GM18498 (cell line): Measurements from ENCODE around the gene AMZ1.
"Not testable (repeated sequence)": the region's sequence is repeated elsewhere in the genome, so short reads cannot be mapped to it uniquely, and the experiment has no call there.

Experiments used
- ATAC-seq: cut with Tn5 transposase; IDR thresholded peaks from one replicate; pipeline ENCODE4 v1.9.1; 2021; ENCODE audit warnings: mild to moderate bottlenecking, moderate library complexity; ENCODE audit not compliant: unreplicated experiment

Gene AMZ1

DNA sequence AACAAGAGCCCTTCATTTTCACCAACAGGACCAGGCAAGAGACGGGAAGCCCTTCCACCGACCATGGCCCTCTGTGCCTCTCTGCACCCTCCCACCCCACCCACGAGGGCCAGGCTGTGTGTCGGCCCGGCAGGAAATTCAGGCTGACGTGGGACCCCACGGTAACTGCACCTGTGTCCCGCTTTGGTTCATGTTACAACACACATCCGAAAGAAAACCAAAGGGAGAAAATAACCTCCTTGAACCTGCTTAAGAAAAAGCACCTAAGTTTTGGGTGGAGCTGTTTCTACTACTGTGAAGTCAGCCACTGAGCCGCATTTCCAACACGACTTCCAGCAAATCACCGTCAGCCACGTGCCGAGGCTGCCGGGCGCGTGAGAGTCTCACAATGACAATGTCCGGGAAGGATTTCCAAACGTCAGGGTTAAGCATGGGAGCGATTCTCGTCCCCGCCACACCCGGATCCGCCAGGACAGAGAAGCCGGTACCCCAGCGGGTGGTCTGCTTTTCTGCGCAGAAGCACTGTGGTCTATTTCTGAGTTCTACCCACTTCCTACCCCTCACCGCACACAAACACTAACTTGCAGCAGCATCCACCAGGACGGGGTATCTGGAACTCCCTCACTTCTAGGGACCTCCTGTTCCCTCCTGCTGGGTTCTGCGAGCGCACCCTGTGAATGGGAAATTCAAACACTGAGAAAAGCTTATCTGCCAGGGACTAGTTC, 36.6 kb downstream of the AMZ1 start:
- no peak for ATAC-seq

DNA sequence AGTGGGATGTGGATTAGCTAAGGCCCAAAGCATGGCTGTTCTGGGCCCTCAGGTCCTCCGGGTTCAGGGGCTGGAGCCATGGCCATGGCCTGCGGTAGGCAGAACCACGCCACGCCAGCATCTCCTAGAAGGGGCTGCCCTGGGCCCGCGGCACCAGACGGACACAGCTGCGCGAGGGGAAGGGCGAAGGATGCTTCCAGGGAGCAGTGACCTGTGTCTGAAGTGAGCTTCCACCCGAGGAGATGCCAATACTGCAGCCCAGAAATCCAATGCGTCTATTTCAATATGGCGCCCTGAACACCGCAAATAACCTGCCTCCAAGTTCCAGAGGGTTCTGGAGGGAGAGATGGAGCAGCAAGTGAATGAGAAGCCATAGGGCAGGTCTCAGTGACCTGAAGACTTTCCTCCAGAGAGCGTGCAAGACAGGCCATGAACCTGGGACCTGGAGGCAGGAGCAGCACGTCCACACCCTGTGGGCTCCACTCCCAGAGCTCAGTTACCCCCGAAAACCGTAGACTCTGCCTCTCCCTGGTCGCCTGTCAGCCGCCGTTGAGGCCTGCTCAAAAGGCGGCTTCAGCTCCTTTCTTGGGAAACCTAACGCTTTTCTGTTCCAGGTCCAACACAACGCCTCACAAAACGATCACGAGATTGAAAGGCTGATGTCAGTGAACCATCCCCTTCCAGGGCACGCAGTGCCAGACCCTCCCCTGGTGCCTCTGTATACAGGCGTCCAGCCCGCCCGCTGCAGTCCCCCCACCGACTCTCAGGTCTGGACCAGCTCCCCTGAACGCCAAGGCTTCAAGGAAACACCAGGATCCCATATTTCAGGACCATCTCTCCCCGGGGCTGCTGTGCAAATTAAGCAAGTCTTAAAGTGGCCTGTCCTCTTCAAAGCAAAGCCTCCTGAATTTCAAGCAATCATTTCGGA, 37.4 kb downstream of the AMZ1 start:
- no peak for ATAC-seq

DNA sequence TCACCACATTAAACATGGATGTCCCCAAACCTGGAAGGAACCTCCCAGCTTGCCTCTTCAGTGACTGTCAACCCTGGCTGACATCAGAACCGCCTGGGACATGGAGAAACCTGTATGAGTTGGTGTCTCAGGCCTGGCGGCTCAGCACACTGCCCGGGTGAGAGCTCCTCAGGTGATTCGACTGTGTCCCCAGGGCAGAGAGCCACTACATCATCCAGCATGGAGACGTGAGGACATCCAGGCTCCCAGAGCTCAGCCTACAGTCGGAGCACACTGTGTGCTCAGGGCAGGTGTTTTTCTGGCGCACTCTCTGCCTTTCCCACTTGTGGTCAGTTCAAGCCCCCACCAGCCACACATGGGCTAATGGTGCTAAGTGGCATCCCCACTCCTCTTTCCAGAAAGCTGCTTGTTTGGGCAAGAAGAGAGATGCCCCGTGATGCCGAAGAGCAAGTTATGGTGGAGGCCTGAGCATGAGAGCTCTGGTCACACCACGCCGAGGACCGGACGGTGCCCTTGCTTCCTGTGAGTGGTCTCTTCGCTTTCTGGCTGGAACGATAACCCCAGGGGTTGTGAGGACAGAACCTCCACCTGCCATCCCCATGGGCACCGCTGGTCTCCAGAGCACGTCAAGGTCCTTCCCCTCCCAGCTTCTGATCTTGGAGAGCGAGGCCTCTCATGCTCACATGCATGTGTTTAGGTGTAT, 38.5 kb downstream of the AMZ1 start:
- ATAC-seq, result no peak

DNA sequence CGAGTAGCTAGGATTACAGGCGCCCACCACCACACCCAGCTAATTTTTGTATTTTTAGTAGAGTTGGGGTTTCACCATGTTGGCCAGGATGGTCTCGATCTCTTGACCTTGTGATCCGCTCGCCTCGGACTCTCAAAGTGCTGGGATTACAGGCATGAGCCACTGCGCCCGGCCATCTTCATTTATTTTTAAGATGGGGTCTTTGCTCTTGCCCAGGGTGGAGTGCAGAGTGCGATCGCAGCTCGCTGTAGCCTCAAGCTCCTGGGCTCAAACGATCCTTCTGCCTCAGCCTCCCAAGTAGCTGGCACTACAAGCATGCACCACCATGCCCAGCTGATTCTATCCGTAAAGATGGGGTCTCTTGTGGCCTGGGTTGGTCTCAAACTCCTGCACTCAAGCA, 39.2 kb downstream of the AMZ1 start:
- ATAC-seq, result not testable (repeated sequence)

DNA sequence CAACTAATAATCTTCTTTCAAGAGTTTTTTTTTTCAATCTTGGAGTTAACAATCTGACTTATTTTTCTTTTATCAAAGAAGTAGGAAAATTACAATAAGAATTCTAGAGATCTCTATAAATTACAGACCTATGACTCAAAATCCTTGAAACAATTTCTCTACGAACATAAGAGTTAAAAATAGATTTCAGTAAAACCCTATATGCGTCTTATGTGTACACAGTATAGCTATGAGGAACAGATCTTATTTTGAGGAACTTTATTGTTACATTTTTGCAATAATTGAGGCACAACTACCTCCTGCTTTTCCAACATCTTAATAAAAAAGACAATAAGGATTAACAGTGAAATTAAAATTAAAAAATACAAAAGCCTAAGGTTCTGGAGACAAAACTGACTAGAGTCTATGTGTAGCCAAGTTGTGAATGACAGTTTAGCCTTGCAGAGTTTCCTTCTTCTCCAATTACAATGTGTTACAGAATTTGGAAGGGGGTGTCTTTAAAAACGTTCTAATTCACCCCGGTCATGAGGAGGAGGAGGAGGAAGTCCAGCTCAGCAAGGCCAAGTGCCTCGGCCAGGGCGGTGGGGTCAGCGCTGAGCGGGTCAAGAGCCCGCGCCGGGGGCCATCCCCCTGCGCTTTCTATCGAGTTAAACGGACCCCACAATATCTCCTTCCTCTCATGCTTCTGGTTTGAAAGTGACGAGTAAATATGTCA, 40.5 kb downstream of the AMZ1 start:
- ATAC-seq, result no peak

DNA sequence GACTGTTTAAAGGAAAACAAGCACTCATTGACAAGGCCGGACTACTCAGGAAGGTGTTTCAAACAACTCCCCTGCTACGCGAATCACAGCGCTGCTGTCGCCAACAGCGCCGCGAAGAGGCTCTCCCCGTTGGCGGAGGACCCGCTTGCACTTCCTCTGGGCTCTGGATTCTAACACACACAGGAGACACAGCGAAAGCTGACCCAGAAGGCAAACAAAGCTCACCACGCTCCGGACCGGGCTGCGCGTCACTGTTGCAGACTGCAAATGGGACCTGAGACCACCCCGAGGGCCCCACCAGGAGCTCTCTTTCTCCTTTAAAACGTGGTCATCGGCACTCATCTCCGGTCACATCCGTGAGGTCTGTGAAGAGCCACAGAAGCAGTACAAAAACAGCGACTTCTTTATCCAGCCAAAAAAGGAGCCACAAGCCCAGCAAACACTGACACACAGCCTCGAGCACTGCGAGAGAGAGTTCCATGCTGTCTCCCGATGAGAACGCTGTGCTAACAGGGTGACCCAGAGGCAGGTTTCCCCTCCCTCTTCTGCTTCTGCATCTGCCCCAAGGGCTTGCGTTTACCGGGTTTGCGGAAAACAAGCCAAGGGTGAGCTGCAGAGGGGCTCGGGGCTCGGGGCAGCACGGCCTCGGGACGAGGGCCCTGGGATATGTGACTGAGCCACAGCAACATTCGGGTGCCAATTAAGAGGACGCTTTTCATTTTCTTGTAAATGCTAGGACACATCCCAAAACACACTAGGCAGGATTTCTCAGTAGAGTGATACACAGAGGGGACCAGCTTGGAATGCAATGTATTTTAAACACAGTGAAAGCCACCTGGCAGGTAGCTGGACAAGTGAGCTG, 41.3 kb downstream of the AMZ1 start:
- ATAC-seq, result no peak

DNA sequence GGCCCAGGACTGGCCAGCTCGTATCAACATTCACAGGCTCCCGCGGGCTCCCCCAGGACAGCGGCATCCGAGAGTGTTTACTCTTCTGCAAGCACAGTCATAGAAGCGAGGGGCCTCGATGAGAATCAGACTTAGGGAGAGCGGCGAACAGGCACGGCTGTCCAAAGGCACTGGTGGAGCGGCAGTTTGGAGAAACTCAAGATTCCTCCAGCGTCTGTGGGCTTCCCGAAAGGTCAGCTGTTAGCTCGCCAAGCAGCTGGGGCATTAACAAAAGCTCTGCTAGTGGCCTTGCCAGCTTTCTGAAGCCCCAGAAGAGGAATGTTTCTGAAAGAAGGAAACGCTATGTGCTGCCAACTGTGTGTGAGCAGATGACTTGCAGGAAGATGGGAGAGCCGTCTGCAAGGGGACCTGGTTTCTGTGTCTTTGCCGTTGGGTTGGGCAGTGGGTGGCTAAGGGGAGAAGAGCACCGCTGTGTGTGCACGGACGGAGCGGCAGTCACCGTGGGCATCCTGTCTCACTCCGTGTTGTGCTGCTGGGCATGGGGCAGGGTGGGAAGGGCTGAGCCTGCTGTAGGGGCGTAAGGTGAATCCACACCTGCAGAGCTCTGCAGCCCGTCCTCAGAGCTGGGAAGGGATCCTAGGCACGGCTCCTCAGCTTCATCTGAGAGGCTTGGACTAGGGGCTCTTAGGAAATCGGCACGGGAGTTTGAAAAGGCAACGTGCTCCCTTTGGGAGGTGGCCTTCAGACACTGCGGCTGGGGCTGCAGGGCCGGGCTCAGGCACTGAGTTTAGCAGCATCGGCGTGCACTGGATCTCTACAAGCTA, 42.1 kb downstream of the AMZ1 start:
- ATAC-seq, result no peak

DNA sequence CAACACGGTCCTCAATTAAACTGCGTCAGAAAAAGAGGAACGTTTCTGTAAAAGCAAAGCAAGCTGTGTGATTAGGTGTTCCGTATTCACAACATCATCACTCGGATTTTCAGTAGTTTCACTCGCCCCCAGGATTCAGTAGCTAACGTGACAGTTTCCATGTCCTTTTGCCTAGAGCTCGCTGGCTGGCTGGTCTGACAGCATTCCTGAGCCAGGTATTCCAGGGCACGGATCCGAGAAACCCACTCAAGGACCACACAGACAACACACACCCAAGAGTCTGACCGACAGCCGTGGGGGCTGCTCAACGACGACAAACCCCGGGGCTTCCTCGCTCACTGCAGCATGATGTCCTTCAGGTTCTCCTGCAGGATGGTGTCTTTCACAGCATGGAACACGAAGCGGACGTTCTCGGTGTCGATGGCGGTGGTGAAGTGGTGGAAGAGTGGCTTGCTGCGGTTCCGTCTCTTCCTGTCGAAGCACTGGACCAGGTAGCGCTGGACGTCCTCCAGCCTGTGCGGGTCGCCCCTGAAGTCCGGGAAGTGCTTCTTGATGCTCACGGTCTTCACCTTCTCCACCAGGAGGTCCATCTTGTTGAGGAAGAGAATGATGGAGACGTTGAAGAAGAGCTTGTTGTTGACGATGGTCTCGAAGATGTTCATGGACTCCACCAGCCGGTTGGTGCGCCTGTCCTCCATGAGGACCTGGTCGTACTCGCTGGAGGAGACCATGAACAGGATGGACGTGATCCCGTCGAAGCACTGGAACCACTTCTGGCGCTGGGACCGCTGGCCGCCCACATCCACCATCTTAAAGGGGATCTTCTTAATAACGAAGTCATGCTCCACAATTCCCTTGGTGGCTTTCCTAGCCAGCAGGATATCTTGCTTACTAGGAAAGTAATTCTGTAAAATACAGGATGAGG, 43.1 kb downstream of the AMZ1 start:
- ATAC-seq, result no peak

DNA sequence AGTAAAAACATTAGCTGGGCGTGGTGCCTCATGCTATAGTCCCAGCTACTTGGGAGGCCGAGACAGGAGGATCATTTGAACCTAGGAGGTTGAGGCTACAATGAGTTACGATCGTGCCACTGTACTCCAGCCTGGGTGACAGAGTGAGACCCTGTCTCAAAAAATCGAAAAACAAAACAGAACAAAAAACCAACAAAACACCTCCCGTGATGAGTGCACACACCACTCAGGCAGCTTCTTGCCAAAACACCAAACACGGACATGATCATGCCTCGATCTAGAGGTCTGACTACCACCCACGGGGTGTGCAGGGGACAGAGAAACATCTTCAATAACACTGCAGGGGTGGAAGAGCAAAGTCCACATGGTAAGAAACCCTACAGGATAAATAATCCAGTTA, 44.4 kb downstream of the AMZ1 start:
- no peak for ATAC-seq

DNA sequence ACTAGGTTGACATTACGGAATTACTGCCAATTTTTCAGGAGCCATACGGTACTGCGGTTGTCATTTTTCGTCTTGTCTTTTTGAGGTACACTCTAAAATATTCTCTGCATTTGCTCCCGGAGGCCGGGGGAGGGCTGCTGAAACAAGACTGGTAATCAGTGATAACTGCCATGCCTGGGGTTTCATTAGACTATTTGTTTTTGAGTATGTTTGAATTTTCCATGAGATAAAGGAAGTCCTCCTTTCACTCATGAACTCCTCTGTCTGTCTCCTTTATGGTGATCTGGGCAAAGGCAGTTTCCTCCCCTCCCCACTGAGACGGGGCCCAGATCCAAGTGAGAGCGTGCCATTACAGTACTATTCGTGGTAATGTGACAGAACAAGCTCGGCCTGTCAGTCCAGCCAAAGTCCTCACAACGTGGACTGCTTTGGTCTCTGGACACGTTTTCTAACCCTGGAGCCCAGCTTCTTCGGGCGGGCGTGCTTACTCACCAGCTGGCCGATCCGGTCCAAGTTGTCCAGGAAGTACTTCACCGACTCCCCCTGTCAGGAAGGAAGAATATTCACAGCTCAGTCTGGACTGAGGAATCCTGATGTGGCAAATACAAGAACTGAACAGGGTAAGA, 45.1 kb downstream of the AMZ1 start:
- no peak for ATAC-seq

DNA sequence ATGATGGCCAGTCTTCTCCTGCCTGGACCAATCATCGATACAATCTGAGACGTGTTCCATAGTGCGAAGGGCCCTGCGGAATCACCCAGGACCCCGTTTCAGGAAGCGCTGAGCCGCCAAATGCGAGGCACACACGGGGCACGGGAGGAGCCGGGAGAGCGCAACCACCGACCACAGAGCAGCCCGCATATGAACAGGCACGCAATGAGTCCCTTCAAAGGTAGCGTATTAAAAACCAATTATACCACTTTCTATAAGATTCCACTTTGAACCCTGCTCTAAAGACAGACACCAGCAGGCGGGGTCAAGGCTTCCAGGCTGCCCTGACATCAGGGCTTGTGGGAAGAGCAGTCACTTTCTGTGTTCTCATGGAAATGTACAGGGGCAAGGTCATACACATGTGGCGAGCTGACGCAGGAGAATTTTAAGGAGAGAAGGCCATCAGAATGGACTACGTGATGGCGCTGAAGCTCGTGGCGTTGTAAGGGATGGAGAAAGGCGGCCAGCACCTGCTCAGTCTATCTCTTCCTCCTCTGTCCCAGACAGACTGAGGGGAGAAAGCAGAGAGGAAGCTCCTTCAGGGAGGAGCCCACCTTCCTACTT, 46.2 kb downstream of the AMZ1 start:
- ATAC-seq, result no peak

DNA sequence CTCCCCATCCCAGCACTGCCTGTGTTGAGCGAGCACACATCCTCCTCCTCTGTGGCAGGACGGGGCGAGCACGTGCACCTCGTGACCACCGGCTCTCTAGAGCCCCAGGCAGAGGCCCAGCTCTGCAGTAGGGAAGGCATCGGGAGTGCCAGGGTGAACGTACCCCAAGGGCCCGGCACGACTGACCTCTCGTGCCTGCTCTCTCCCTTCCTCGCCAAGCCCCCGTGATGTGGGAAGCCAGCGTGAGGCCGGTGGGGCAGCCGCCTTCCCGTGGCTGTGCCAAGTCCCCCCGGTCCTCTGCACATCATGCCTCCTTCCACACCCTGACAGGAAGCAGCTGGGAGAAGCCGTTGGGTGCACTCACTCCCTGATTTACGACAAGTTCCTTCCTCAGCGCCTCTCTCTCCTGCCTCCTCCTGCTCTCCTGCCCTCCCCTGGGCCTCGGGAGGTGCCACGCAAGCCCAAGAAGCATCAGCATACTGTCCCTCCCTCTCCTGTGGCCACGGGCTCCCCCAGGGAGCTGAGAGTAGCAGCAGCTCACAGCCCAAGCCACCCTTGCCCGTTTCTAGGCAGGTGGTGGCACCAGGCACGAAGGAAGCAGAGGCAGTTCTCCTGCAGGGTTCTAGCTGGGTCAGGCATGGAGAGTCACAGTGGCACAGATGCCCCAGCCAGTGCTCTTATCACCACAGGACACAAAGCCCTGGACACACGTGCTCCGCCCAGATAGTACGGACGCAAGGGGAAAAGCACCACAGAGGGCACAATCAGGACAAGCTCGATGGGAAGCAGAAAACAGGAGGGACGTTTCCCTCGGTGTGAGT, 47.0 kb downstream of the AMZ1 start:
- ATAC-seq, result no peak

DNA sequence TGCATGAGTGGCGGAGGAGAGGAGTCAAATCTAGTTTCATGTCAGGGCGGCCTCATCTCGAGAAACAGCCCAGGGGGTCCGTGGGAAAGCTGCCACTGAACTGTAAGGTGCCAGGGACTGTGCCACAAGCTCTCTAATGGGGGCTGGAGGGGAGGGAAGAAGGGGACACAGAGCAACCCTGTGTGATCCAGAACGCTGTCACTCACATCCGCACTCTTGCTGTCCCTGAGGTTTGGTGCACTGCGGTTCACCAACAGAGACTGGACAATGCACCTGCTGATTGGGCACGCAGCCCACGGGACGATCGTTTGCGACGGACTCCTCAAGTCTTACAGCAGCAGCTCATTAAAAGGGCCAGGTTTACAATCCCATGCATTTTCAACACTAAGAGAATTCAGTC, 47.7 kb downstream of the AMZ1 start:
- ATAC-seq, result no peak

DNA sequence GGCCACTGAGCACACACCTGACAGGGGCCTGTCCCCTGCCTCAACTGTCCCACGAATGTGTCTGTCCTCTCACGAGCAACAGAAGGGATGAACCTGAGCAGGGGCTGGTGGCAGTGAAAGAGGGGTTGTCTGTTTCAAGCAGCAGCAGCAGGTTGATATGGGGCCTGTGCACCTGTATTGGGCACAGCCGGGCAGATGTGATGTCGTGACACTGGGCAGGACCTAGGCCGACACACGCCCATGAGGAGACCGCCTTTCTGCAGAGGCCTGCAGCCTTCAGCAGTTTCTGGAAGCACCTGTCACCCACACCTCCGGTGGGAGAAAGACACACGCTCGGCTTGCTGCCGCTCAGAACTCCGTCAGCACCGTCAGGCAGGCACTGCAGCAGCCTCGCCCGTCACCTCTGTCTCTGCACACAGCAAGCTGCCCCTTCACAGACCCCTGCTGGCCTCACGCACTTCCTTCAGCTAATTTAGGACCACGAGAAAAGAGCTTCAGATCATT, 48.5 kb downstream of the AMZ1 start:
- no peak for ATAC-seq

DNA sequence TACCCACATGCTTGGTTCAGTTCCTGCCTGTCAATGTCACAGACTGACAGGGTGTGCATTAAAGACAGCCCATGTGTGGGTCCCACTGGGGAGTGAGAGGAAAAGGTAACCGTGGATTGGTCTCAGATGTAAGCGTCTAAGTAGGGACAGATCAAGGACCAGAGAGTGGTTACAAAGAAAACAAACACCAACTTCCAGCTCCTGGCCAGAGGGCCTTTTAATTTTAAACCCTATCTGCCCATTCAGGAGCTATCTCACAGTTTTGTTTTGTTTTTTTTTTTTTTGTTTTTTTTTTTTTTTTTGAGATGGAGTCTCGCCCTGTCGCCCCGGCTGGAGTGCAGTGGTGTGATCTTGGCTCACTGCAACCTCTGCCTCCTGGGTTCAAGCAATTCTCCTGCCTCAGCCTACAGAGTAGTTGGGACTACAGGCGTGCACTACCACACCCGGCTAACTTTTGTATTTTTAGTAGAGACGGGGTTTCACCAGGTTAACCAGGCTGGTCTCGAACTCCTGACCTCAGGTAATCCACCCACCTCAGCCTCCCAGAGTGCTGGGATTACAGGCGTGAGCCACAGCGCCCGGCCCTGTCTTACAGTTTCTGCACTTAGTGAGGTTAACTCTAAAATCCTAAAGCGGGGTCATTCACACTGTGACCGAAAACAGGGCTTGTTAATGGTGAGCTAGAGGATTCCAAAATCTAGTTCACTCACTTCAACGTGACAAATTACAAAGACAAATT, 49.2 kb downstream of the AMZ1 start:
- not testable (repeated sequence) for ATAC-seq
